ENCODE results near the gene SLC25A6. TPM values are rescaled to one million over a fixed set of nuclear protein-coding genes. Genes with fewer than 3 reads are reported as not detected.

SLC25A6 gene
- total and polyA plus RNA-seq, 10 of the 15 experiments (the other 5 are each of a cell fraction or from before 2014, with no cell fraction given): 61.9 to 642 (median 322) TPM

DNA sequence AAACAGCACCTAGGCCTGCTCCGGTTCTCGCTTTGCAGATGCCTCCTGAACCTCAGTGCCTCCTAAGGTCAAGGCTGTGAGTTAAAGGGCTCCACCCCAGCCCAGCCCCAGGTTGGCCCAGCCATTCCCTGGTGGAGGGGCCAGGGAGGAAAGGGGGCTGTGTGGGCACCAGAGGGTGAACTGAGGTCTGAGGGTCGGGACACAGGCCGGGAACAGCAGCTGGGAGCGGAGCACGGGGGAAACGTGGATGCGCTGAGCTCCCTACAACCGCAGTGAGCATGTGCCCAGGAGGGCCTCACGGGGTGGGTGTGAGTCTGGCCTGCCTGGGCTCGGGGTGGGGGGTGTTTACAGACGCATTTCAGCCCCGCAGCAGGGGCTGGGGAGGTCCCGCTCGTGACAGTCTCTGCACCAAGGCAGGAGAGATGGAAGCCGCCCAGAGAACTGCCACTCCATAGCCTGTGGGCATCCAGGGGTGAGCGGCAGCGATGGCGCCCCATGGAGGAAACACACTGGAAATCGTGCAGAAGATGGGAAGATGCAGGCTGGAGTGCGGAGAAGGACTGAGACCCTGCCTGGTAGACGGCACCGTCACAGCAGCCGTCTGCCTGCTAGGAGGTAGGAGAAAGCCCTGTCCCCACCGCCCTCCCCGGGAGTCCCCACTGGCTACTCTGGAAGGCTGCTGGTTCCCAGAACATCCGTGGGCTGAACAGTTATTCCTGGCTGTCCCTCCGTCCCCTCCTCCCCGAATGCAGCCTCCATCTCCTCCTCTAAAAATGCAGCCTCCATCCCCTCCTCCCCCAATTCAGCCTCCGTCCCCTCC lies 9.9 kb upstream of the SLC25A6 start:
- Histone ChIP-seq H4K20me1 (ENCODE audit: control insufficient read depth, insufficient read depth) (no peaks in the 10 kb centered on the region), H2AFZ (ENCODE audit: control insufficient read depth, low read depth, low read length) (no peak overlapping the region), H3K27me3 (replicated peaks in 1 of 2; ENCODE audit: control insufficient read depth in 2 of 2, insufficient read depth in 2 of 2, low read length in 1 of 2) (no peaks in the 10 kb centered on the region), H3K4me2 (ENCODE audit: control insufficient read depth, insufficient read depth) (no peak overlapping the region), H3K9me3 (replicated peaks; ENCODE audit: control insufficient read depth, insufficient read depth, low read length) (no peaks in the 10 kb centered on the region; the same call in 2 of the 3 replicates), H3K9ac (ENCODE audit: control insufficient read depth, insufficient read depth, low read length) (no peak overlapping the region), H3K4me1 (ENCODE audit: control insufficient read depth, insufficient read depth, low read length) (no peaks in the 10 kb centered on the region), H3K36me3 (ENCODE audit: control insufficient read depth in 2 of 2, insufficient read depth in 2 of 2, low read length in 1 of 2) (peaks cover 8 to 17% of the 10 kb centered on the region in 2 experiments; a peak in 3 of 4 replicates), H3K79me2 (ENCODE audit: control insufficient read depth, insufficient read depth, low read length) (no peaks in the 10 kb centered on the region), H3K4me3 (no peak overlapping the region), H3K27ac (ENCODE audit: control insufficient read depth, insufficient read depth) (no peak overlapping the region)
- peak; percentile 11 for ATAC-seq
- no peak for DNase-seq (ENCODE audit: low read depth, low spot score)
- WGBS (ENCODE audit: insufficient coverage, insufficient replicate concordance, low lambda C conversion rate, missing lambda C conversion rate): 93% methylated on average over 26 of the region's 30 CpGs
- CTCF ChIA-PET: no interaction called here
- no TSS peak for BruUV-seq (replicated peaks)
- SMC1A ChIA-PET (ENCODE audit: uncharacterized antibody, unreplicated experiment): no interaction called here
- TF ChIP-seq SUPT20H (IDR thresholded peaks at IDR 0.05; ENCODE audit: borderline replicate concordance, control insufficient read depth, low read depth, low read length) (no peak), POLR2AphosphoS5 (IDR thresholded peaks at IDR 0.05; ENCODE audit: low read length) (peak; percentile 36; the same call in 1 of the 2 replicates)
- intact Hi-C loops (cut with micrococcal nuclease; ENCODE audit: unreplicated experiment) (no loop called here), in situ Hi-C loops (cut with MboI) (no loop called here)
- no peak for FAIRE-seq
- POLR2A ChIA-PET: no interaction called here
- RAD21 ChIA-PET (ENCODE audit: unreplicated experiment): no interaction called here

DNA sequence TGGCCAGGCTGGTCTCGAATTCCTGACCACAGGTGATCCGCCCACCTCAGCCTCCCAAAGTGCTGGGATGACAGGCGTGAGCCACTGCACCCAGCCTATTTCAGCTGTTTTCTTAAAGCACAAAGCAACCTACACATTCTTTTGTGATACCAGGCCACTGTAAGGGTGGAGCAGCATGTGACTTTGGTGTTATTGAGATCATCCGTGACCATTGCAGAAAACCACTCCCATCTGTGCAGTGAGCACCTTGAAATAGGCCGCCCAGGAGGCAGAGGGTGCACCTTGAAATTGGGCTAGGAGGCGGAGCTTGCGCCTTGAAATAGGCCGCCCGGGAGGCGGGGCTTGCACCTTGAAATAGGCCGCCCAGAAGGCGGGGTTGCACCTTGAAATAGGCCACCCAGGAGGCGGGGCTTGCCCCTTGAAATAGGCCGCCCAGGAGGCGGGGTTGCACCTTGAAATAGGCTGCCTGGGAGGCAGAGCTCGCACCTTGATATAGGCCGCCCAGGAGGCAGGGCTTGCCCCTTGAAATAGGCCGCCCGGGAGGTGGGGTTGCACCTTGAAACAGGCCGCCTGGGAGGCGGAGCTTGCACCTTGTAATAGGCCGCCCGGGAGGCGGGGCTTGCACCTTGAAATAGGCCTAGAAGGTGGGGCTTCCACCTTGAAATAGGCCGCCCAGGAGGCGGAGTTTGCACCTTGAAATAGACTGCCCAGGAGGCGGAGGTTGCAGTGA lies 9.0 kb upstream of the SLC25A6 start:
- no peak for DNase-seq (ENCODE audit: low read depth, low spot score)
- no peaks in the 10 kb centered on the region for H4K20me1 ChIP-seq (ENCODE audit: control insufficient read depth, insufficient read depth)
- H3K9me3 ChIP-seq (replicated peaks; ENCODE audit: control insufficient read depth, insufficient read depth, low read length): no peaks in the 10 kb centered on the region; the same call in 2 of the 3 replicates
- no peak overlapping the region for H2AFZ ChIP-seq (ENCODE audit: control insufficient read depth, low read depth, low read length)
- peak; percentile 16 for ATAC-seq
- H3K27ac ChIP-seq (ENCODE audit: control insufficient read depth, insufficient read depth): no peak overlapping the region
- no peak overlapping the region for H3K4me3 ChIP-seq
- TF ChIP-seq, protein P1, sequence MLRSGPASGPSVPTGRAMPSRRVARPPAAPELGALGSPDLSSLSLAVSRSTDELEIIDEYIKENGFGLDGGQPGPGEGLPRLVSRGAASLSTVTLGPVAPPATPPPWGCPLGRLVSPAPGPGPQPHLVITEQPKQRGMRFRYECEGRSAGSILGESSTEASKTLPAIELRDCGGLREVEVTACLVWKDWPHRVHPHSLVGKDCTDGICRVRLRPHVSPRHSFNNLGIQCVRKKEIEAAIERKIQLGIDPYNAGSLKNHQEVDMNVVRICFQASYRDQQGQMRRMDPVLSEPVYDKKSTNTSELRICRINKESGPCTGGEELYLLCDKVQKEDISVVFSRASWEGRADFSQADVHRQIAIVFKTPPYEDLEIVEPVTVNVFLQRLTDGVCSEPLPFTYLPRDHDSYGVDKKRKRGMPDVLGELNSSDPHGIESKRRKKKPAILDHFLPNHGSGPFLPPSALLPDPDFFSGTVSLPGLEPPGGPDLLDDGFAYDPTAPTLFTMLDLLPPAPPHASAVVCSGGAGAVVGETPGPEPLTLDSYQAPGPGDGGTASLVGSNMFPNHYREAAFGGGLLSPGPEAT (IDR thresholded peaks at IDR 0.05; ENCODE audit: low read depth): no peak
- TF ChIP-seq, protein P2, sequence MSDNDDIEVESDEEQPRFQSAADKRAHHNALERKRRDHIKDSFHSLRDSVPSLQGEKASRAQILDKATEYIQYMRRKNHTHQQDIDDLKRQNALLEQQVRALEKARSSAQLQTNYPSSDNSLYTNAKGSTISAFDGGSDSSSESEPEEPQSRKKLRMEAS (IDR thresholded peaks at IDR 0.05; ENCODE audit: low read depth, low read length): no peak
- no peak for TF ChIP-seq ESRRA (IDR thresholded peaks at IDR 0.05; ENCODE audit: low read length)
- TF ChIP-seq IKZF1 (conservative IDR thresholded peaks at IDR 0.05): no peak
- SMC1A ChIA-PET (ENCODE audit: uncharacterized antibody, unreplicated experiment): no interaction called here
- BruUV-seq (replicated peaks): no TSS peak
- FAIRE-seq: no peak
- H3K4me2 ChIP-seq (ENCODE audit: control insufficient read depth, insufficient read depth): no peak overlapping the region
- POLR2A ChIA-PET: no interaction called here
- H3K4me1 ChIP-seq (ENCODE audit: control insufficient read depth, insufficient read depth, low read length): no peaks in the 10 kb centered on the region
- in situ Hi-C loops (cut with MboI) (no loop called here), intact Hi-C loops (cut with micrococcal nuclease; ENCODE audit: unreplicated experiment) (no loop called here)
- 90% methylated on average over 27 of the region's 27 CpGs for WGBS (ENCODE audit: insufficient coverage, insufficient replicate concordance, low lambda C conversion rate, missing lambda C conversion rate)
- no peaks in the 10 kb centered on the region for H3K27me3 ChIP-seq (replicated peaks in 1 of 2; ENCODE audit: control insufficient read depth in 2 of 2, insufficient read depth in 2 of 2, low read length in 1 of 2)
- CTCF ChIA-PET: no interaction called here
- H3K9ac ChIP-seq (ENCODE audit: control insufficient read depth, insufficient read depth, low read length): no peak overlapping the region
- RAD21 ChIA-PET (ENCODE audit: unreplicated experiment): no interaction called here
- H3K36me3 ChIP-seq (ENCODE audit: control insufficient read depth in 2 of 2, insufficient read depth in 2 of 2, low read length in 1 of 2): peaks cover 8 to 19% of the 10 kb centered on the region in 2 experiments; a peak in 3 of 4 replicates
- peaks cover under 1% of the 10 kb centered on the region for H3K79me2 ChIP-seq (ENCODE audit: control insufficient read depth, insufficient read depth, low read length)
